Prostate gland (tissue), 2 donors: Measurements from ENCODE around the gene QSER1. TPM values are rescaled to one million over a fixed set of nuclear protein-coding genes. Genes with fewer than 3 reads are reported as not detected.

ENCODE experiments used
- DNase-seq: peaks from one replicate; pipeline ENCODE4 v3.0.0-alpha.2; 2019; ENCODE audit warnings: low spot score
- H3K27ac ChIP-seq, 2 donors: fragments of 200-600 bp; sonication (generic); 2 replicates each; pipeline ENCODE4 v1.5.1; 2017 to 2019
- H3K27me3 ChIP-seq: fragments of 200-600 bp; sonication (generic); replicated peaks from 2 replicates; pipeline ENCODE4 v1.5.1; 2019; ENCODE audit not compliant: insufficient read depth
- H3K36me3 ChIP-seq, 2 donors: fragments of 200-600 bp; sonication (generic); 1 replicate in 1 of 2; 2 replicates in 1 of 2; pipeline versions ENCODE4 v1.5.1 to v1.8.1; 2017 to 2019
- H3K4me1 ChIP-seq: fragments of 200-600 bp; sonication (generic); replicated peaks from 2 replicates; pipeline ENCODE4 v1.5.1; 2019
- H3K4me3 ChIP-seq, 2 donors: fragments of 200-600 bp; sonication (generic); 2 replicates each; pipeline ENCODE4 v1.5.1; 2017 to 2019
- H3K9me3 ChIP-seq: fragments of 200-600 bp; sonication (generic); 2 replicates; pipeline ENCODE4 v1.5.1; 2017
- POLR2A ChIP-seq: fragments of 450-650 bp; IDR thresholded peaks from one replicate; pipeline ENCODE4 v1.6.1; 2016; ENCODE audit warnings: antibody characterized with exemption, mild to moderate bottlenecking
- POLR2AphosphoS5 ChIP-seq: sonication (generic); formaldehyde crosslinking; IDR thresholded peaks from one replicate; pipeline ENCODE4 v1.6.1; 2017; ENCODE audit warnings: antibody characterized with exemption
- WGBS: methylation state at CpG from one replicate; pipeline ENCODE4 v1.1.5; 2018; 5-methylcytosine and 5-hydroxymethylcytosine counted together
- intact Hi-C: fragments of 100-400 bp; cut with DNase I; formaldehyde crosslinking; loops from one replicate; pipeline ENCODE4 v1.14.2; 2022
- total RNA-seq, 2 donors: library from RNA; depleted of rRNA; stranded (reverse); fragments of >200 nt; gene quantifications; one replicate each; pipeline ENCODE4 v1.1.0, GENCODE V29; 2016
- TF ChIP-seq, protein P1 (sequence below), 4 experiments: fragments of 200-600 bp in 2 of 4; fragments of 450-650 bp in 2 of 4; sonication (generic) in 2 of 4; IDR thresholded peaks; 1 replicate in 3 of 4; 2 replicates in 1 of 4; pipeline ENCODE4 v1.5.1; 2016 to 2019; ENCODE audit warnings: antibody characterized with exemption in 4 of 4, mild to moderate bottlenecking in 2 of 4, moderate library complexity in 2 of 4

Gene QSER1
- total RNA-seq = 10 to 100 TPM; 15.8 to 25.5 TPM

DNA sequence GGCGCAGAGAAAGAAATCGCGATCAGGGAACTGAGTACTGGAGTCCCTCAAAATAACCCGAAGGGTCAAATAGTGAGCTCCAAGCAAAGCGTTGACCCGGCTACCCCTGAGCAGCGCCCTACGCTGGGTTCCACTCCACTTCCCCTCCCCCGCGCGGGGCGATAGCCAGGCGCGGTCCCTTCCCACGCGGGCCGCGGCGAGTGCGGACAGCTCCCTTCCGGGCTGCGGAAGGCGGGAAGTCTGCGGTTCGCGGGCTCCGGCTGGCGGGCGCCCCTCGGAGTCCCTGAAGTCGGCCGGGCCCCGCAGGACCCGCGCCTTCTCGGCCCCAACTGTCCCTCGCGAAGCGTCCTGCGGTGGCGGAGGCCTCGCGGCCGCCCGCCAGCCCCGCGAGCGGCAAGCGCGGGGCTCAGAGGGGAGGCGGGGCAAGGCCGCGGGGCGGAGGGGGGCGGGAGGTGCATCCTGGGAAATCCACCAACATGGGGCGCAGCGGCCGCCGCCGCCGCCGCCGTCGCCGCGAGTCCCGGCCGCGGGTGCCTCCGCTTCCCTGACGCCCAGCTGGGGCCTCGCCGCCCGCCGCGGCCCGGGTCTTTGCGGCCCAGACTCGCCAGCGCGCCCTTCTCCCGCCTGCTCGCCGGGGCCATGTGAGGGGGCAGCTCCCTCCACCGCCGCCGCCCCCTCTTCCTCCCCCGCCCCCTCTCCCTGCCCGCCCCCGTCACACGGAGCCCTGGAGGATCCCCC, at the start of gene QSER1:
Gene QSER1, plus strand, starts transcription at position 457 of the 738 bp plus-strand sequence. CDS start 315 bp downstream, outside the sequence.
- Histone ChIP-seq H3K36me3 (no peaks in the 10 kb centered on the region), H3K27me3 (no peaks in the 10 kb centered on the region), H3K9me3 (no peaks in the 10 kb centered on the region), H3K27ac (peak within 1 kb of the TSS; percentile 82 to 87), H3K4me1 (no peaks in the 10 kb centered on the region), H3K4me3 (peak within 1 kb of the TSS; percentile 86 to 91)
- DNase-seq = peak; percentile 49
- peak; percentile 48 for TF ChIP-seq POLR2A
- TF ChIP-seq, protein P1, sequence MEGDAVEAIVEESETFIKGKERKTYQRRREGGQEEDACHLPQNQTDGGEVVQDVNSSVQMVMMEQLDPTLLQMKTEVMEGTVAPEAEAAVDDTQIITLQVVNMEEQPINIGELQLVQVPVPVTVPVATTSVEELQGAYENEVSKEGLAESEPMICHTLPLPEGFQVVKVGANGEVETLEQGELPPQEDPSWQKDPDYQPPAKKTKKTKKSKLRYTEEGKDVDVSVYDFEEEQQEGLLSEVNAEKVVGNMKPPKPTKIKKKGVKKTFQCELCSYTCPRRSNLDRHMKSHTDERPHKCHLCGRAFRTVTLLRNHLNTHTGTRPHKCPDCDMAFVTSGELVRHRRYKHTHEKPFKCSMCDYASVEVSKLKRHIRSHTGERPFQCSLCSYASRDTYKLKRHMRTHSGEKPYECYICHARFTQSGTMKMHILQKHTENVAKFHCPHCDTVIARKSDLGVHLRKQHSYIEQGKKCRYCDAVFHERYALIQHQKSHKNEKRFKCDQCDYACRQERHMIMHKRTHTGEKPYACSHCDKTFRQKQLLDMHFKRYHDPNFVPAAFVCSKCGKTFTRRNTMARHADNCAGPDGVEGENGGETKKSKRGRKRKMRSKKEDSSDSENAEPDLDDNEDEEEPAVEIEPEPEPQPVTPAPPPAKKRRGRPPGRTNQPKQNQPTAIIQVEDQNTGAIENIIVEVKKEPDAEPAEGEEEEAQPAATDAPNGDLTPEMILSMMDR (IDR thresholded peaks at IDR 0.05) = no peak
- intact Hi-C loops = loop anchor here (10.0 kb wide), 2 partner anchors 142 to 308 kb away; partner anchors contain the start of genes EIF3M and TCP11L1
- WGBS = under 1% methylated on average over 76 of the region's 91 CpGs

- no peak for TF ChIP-seq POLR2A
- TF ChIP-seq, protein P1 (IDR thresholded peaks at IDR 0.05) = no peak
- TF ChIP-seq POLR2AphosphoS5 = no peak
- H3K9me3 ChIP-seq = no peaks in the 10 kb centered on the region
- no peaks in the 10 kb centered on the region for H3K27me3 ChIP-seq
- DNase-seq = no peak
- no peaks in the 10 kb centered on the region for H3K36me3 ChIP-seq
- intact Hi-C loops = no loop called here
- WGBS = 69% methylated on average over 3 of the region's 3 CpGs
- no peak overlapping the region for H3K27ac ChIP-seq
- H3K4me3 ChIP-seq = no peak overlapping the region
- no peaks in the 10 kb centered on the region for H3K4me1 ChIP-seq
Observed at GRCh38 chr11:32843544-32843943, 49.1 kb upstream of the QSER1 start.

DNA sequence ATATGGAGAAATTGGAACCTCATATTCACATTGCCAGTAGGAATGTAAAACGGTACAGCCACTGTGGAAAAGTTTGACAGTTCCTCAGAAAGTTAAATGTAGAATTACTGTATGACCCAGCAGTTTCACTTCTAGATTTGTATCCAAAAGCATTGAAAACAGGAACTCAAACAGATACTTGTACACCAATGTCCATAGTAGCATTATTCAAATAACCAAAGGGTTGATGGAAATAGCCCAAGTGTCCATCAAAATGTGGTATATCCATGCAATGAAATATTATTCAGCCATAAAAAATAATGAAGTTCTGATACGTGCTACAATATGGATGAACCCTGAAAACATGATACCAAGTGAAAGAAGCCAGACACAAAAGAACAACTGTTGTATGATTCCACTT, 45.1 kb upstream of the QSER1 start:
- no peaks in the 10 kb centered on the region for H3K27me3 ChIP-seq
- H3K4me1 ChIP-seq = no peaks in the 10 kb centered on the region
- WGBS = 95% methylated on average over 2 of the region's 2 CpGs
- no peaks in the 10 kb centered on the region for H3K36me3 ChIP-seq
- TF ChIP-seq POLR2AphosphoS5 = no peak
- TF ChIP-seq POLR2A = no peak
- TF ChIP-seq, protein P1 (IDR thresholded peaks at IDR 0.05) = no peak
- intact Hi-C loops = no loop called here
- no peak overlapping the region for H3K4me3 ChIP-seq
- no peak overlapping the region for H3K27ac ChIP-seq
- no peaks in the 10 kb centered on the region for H3K9me3 ChIP-seq
- no peak for DNase-seq

- intact Hi-C loops = no loop called here
- H3K36me3 ChIP-seq = no peaks in the 10 kb centered on the region
- no peak overlapping the region for H3K4me3 ChIP-seq
- H3K9me3 ChIP-seq = no peaks in the 10 kb centered on the region
- H3K27me3 ChIP-seq = no peaks in the 10 kb centered on the region
- DNase-seq = no peak
- no peak overlapping the region for H3K27ac ChIP-seq
- H3K4me1 ChIP-seq = no peaks in the 10 kb centered on the region
- 92% methylated on average over 1 of the region's 1 CpG for WGBS
- TF ChIP-seq, protein P1 (IDR thresholded peaks at IDR 0.05) = no peak
- TF ChIP-seq POLR2A = no peak
- TF ChIP-seq POLR2AphosphoS5 = no peak
Observed at GRCh38 chr11:32849761-32850160, 42.9 kb upstream of the QSER1 start.

GRCh38 chr11:32851251-32851650, 41.4 kb upstream of the QSER1 start:
- intact Hi-C loops = no loop called here
- Histone ChIP-seq H3K4me3 (no peak overlapping the region), H3K4me1 (no peaks in the 10 kb centered on the region), H3K9me3 (no peaks in the 10 kb centered on the region), H3K27ac (no peak overlapping the region), H3K27me3 (no peaks in the 10 kb centered on the region), H3K36me3 (no peaks in the 10 kb centered on the region)
- no peak for TF ChIP-seq POLR2A
- TF ChIP-seq, protein P1 (IDR thresholded peaks at IDR 0.05) = no peak
- TF ChIP-seq POLR2AphosphoS5 = no peak
- DNase-seq = no peak
- WGBS = 81% methylated on average over 1 of the region's 1 CpG
